ENCODE results near the gene APBA3.

- no peak for TF ChIP-seq JUNB (IDR thresholded peaks at IDR 0.05; ENCODE audit: unreplicated experiment)
- TF ChIP-seq EZH2 (IDR thresholded peaks at IDR 0.05; ENCODE audit: low read depth, unreplicated experiment), result no peak
- TF ChIP-seq POLR2AphosphoS5 (IDR thresholded peaks at IDR 0.05; ENCODE audit: low read depth), result no peak
- no peak for TF ChIP-seq CTCF (conservative IDR thresholded peaks at IDR 0.05; ENCODE audit: low read depth in 2 of 2)
- no peak for TF ChIP-seq ZNF114 (CRISPR knock-in tag; IDR thresholded peaks at IDR 0.05)
- no peak for TF ChIP-seq REST (IDR thresholded peaks at IDR 0.05; ENCODE audit: unreplicated experiment)
- TF ChIP-seq CREB1 (CRISPR knock-in tag; IDR thresholded peaks at IDR 0.05; ENCODE audit: low read depth), result no peak
- no peak for TF ChIP-seq EZH2phosphoT487 (IDR thresholded peaks at IDR 0.05; ENCODE audit: unreplicated experiment)
- no peak for TF ChIP-seq ETS1 (IDR thresholded peaks at IDR 0.05)
These were observed 9.8 kb upstream of the APBA3 start for GRCh38 chr19:3771000-3771905.

All from GM23338 (cell line).